IPS-NIHi11 (cell line): ENCODE data around the gene RAB11FIP4.

ENCODE experiments used
- DNase-seq: peaks from one replicate; pipeline ENCODE4 v3.0.0; 2012; ENCODE audit warnings: mixed read lengths, low spot score

Gene RAB11FIP4

DNA sequence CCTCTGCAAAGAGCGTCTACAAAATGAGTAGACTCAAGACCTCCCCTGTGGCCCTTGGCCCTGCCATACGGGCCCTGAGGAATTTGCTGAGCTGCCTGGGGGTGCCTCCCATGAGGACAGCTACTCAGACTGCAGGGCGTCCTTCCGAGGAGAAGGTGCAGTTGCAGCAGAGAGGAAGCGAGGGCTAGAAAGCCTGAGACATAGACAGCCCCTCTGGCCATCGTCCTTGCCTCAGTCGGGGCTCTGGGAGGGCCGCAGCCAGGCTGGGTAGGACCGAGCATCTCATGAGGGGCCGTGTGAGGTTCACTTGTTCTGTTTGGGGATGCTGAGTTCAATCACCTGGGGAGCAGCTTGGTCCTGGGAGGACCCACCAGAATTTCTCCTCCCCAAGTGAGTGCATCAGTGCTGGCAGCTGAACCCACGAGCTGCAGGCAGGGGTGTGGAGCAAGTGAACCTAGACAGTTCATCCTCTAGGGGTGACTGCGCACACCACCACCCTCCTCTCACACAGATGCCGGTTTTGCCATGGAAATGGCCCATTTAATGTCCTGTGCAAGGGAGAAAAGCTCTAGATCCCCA, 20.3 kb downstream of the RAB11FIP4 start:
- DNase-seq: no peak

DNA sequence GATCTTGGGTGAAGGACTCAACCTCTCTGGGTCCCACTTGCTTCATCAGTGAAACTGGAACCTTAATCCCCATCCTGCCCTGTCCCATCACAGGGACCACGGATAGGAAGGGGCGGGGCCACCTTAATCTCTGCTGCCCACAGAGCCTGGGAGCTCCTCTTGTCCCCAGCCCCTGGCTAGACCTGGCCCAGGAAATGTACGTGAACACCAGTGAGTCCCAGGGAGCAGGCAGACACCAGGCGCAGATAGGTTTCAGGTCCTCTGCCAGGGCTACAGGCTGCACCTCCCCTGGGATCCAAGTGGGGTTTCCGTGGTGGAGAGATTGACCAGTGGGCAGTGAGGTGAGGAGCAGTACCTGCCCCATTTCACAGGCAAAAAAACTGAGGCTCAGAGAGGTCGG, 21.0 kb downstream of the RAB11FIP4 start:
- DNase-seq: no peak

DNA sequence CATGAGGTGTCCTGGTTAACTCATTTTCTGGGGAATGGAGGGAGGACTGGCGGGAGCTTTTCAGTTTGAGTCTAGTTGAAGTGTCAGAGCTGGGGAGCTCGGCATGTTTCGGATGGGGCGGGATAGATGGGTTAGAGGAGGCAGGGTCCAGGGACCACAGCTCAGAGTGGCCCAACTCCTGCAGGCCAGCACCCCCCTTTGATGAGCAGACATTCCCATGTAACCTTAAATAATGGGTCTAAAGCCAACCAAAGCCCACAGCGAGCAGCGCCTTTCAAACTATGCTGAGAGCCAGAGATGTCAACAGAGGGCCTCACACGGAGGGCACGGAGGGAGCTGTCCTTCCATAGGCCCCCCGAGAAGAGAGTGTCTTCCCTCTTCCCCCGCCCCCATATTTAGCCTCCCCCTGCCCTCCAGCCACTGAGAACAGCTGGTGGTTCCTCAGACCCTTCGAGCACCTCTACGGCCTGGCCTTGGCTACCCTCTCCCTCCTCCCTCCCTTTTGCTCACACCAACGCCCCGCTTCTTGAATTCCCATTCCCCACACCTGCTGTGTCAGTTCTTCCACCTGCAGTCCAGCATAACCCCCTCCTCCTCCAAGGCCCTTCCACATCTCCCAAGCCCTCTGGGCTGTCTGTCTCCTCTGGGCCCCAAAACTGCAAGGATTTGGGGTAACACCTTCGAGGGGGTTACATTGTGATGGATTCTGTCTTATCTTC, 21.8 kb downstream of the RAB11FIP4 start:
- DNase-seq: no peak

DNA sequence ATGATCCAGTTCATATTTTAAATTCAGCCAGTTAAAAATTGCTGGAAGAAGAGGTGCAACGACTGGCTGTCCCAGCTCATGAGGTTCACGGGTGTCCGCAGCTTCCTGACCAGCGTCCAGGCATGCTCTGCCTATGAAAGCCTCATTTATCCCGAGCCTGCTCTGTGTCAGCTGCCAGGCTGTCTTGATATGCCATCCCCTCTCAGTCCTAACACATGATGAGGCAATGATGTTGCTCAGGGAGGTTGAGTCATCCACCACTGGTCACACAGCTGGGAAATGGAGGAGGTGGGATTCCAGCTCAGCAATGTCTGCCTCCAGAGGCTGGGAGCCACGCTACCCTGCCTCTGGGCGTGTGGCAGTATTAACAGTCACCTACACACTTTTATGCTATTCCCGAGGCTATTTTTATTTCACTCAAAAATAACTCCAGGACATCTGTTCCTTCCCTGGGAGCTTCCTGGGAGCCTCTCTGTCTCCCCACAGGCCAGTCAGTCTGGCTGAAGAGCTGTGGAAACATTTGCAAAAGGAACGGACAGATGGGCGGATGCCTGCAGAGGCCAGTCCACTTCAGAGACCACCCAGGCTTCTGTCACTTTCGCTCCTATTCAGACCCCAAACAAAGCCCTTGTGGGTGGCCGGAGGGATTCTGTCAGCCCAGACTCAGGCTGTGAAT, 22.5 kb downstream of the RAB11FIP4 start:
- no peak for DNase-seq

DNA sequence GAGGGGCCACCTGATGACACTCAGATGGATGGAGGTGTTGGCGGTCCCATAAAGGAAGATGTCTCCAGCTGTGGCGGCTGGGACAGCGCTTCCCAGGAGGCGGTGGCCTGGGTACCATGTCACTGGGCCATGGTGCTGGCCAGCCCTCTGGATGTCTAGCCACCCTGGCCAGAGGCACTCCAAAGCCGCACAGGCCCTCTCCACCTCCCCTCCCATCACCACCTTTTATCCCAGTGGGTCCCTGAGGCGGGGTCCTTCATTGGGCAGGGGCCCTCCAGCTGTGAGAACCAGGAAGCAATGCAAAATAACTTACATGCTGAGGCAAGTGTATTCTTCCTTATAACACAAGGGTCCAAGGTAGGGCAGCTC, 23.1 kb downstream of the RAB11FIP4 start:
- no peak for DNase-seq

DNA sequence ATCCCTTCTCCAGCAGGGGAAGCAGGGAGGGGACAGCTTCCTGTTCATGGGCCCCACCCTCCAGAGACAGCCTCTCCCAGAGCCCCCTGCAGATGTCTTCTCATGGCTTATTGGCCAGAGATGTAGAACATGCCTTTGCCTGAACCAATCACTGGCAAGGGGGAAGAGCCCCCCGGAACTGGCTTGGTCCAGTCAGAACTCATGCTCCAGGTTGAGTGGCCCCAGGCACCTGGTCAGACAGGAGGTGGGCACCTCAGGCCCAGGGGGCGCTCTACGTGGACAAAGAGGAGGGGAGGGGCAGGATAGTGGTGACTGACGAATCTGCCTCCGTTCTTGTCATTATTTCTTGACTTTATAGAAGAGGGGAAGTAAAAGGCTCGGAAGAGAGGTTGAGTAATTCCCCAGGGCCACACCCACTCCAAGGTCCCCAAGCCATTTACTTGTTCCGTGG, 23.6 kb downstream of the RAB11FIP4 start:
- DNase-seq: no peak

DNA sequence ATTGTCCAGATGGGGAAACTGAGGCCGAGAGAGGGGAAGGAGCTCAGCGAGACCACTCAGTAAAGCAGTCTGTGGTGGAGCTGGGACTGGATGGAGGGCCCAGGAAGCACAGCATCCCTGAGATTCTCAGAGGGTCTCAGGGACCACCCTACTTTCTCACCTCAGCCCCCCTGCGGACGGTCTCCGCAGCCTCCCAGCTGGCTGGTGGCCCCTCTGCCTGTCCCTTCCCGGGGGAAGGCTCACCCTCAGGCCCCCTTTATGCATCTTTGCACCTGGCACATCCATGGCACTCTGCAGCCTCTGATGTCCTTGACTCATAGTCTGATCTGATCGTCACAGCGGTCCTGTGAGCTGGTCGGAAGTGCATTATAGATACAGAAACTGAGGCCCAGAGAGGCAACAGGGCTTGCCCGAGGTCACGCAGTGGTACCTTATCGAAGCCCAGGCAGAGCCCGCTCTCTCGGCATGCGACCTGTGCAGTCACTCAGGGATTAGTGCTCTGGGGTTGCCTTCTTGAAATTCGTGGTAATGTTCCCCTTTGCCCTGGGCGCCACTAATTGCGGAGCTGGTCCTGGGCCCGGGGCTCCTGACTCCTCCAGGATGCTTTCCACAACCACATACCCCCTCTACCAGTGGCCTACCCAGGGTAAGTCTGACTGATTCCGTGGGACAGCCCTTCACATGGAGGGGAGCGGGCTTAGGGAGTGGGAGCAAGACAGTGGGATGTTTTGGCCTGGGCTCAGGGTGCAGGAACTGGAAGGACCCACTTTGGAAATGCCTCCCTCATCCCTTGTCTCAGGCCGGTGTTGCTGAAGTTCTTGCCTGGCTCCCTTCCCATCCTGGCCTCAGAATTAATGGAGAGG, 24.4 kb downstream of the RAB11FIP4 start:
- DNase-seq: no peak

DNA sequence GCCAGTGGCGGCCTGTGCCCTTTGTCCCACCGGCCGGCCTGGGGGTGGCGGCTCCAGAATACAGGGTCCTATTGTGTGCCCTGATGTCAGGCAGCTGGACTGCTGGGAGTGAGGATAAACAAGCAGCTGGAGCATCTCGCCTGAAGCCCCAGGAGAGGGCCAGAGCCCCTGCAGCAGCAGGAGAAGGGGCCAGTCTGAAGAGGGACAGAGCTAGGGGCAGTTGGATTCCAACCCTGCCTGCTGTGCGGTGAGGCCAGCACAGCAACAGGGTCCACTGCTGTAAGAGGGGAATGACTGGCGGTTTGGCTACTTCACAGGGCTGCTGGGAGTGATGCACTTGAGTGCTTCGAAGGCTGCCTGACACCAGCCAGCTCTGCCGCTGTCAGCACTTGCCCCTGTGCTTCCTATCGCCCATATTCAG, 25.0 kb downstream of the RAB11FIP4 start:
- no peak for DNase-seq

DNA sequence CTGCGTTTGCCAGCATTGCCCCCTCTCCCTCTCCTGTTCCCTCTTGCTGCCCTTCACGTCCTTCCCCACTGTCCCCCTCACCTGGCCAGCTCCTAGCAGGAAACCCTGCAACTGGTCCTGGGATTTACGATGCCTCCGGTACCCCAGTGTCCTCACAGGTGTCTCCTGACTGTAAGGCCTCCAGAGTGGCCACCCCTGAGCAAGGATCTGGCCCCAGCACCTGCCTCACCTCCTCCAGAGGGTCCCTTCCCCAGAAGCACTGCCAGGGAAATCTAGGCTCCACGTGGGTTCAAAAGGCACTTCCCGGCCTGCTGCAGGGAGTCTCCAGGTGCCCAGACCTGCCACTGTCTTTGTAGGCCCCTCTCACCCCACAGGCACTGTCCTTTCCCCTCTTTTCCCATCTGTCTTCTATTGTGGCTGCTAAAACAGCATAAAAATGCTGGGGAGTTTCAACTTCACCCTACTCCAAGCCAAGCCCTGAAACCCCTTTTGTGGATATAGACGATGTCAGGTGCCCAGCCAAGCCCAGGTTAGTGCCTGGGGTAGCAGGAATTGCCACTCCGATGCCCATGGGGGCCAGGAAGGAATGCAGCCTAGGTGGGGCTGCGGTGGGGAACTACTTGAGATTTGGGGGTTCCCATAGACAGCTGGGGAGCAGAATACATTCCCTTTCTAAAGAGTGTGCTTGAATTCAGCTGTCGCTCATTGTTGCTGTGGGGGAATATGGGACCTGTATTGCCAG, 25.7 kb downstream of the RAB11FIP4 start:
- DNase-seq: no peak

DNA sequence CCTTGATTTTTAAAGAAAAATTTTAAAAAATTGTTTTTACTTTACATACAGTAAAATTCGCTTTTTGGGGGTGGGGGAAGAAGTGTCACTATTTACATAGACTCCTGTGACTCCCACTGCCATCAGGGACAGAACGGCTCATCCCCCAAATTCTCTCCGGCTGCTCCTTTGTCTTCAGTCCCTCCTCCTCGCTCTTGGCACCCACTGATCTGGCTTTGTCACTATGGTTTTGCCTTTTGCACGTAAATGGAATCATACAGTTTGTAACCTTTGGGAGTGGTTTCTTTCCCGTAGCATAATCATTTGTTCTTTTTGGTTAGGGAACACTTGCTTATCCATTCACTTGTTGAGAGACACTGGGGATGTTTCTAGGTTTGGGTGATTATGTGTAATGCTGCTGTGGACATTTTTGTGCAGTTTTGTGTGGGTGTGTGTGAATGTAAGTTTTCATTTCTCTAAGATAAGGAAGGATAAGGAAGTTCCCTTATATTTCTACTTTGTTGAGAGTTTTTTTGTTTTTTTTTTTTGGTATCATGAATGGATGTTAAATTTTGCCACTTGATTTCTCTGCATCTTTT, 27.4 kb downstream of the RAB11FIP4 start:
- no peak for DNase-seq

DNA sequence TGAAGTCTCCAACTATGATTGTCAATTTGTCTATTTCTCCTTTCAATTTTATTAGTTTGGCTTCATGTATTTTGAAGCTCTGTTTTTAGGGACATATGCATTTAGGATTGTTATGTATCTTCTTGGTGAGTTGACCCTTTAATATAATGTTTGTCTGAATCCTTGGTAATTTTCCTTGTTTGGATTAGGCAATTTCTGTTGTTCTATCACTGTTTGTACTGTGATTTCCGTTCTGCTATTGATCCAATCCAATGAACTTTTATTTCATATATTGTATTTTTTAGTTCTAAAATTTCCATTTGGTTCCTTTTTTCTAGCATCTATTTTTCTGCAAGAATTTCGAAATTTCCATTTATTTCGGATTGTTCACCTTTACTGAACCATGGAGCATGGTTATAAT, 31.0 kb downstream of the RAB11FIP4 start:
- no peak for DNase-seq

DNA sequence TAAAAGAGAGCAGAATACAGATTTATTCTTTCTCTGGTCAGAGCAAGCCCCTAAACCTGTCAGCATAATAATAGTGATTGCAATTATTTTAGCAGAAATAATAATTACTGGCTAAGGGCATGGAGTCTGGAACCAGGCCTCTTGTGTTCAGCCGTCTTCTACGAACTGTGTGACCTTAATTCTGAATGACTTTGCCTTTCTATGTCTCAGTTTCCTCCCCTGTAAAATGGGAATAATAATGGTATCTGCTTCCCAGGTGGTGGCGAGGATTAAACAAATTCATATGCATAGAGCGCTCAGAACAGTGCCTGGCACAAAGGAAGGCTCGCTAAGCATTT, 33.4 kb downstream of the RAB11FIP4 start:
- DNase-seq: no peak

DNA sequence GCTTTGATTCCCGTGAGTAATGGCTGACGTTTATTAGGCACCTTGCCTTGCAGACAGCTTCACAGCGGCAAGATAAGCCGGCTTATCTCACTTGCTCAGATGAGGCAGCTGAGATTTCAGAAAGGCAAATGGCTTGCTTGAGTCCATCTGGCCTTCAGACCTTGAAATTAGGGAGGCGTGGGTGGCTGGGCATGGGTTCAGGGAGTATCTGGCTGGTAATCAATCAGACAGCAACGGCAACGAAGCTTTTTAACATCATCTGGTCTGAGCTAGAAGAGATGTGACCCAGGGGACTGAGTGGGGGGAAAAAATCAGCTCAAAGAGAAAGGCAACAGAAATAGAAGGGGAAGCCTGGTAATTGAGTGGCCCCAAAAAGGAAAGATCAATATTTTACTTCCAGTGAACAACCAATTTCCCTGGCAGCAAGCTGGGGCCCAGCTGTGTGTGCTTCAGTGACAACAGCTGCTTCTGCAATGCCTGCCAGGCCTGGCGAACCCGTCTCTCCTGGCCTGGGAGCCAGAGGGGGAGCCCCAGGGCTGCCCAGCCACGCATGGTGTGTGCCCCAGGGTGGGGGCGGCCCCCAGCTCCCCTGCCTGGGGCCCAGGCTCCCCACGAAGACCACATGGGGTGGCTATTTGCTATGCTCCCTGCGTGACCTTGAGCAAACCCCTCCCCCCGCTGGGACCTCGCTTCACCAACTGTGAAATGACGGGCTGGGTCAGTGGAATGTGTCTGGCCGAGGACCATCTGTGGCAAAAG, 34.0 kb downstream of the RAB11FIP4 start:
- DNase-seq: no peak

DNA sequence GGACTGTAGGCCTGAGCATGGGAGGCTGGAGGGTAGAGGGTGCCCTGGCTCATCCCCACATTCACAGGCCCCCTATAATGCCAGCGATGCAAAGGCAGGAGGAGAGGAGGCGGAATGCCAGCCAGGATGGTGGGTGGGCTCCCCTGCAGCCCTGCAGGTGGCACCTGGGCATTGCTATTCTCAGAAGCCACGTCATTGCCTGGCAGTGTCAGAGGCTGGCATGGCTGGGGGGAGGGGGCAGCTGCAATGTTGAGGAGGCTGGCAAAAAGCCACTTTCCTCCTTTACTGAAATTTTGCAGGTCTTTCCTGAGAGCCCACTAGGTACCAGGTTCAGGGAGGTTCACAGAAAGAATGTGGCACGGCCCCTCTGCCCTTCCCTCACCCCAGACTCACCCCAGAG, 36.2 kb downstream of the RAB11FIP4 start:
- DNase-seq: no peak

DNA sequence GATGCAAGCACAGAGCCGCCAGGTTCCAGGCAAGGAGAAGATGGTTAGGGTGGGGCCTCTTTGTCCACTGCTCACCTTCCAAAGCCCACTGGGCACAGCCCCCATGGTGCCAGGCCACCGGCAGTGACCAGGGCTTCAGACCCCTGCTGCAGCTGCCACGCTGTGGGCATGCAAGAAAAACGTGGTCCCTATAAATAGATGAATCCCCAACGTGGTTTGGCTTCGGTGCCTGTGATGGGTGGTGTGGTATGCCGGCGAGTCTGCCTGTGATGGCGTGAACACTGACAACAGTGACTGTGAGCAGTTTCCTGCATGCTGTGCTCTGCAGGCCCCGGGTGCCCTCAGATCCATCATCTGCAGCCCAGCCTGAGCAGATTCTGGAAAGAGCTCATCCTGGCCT, 36.6 kb downstream of the RAB11FIP4 start:
- no peak for DNase-seq

DNA sequence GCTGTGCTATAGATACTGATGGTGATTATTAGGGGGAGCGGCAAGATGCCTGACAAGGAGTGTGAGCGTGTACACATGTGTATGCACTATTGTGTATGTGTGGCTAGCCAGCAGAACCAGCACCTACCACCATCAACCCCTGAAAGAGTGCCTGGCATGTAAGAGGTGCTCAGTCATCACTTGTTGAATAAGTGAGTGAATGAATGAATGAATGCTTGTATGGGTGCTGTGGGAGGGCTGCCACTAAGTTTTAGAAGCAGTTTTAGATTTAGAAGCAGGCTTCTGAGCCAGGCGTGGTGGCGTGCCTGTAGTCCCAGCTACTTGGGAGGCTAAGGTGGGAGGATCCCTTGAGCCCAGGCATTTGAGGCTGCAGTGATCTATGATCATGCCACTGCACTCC, 37.0 kb downstream of the RAB11FIP4 start:
- DNase-seq: no peak

DNA sequence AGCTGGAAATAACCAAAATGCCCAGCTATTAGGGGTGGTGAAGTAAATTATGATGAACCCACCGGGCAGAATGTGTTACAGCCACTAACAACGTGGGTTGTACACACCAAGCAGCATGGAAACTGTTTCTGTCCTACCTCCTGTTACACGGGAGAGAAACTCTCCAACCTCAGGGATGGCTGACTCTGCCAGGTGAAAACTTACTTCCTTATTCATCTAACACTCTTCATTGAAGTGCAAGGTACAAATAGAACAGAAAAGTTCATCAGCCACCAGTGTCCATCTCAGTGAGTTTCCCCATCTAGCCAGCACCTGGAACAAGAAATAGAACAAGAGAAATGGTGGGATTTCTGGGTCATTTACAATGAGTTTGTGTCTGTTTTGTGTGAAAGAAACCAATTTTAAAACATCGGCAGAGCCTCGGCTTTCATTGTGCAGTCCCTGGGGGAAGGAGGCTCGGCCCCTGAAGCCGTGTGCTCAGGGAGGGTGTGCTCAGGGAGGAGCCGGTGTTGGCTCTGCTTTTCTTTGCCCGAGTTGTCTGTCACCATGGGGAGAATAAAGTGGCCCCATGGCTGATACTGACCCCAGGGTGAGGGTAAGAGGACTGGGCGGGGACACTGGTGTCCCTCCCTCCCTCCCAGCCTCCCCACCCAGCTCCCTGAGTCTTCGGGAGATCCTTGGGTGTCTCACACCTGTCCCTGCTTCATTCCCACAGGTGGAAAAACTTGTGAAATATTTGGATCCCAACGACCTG, 39.8 kb downstream of the RAB11FIP4 start:
- peak; percentile 8 for DNase-seq

DNA sequence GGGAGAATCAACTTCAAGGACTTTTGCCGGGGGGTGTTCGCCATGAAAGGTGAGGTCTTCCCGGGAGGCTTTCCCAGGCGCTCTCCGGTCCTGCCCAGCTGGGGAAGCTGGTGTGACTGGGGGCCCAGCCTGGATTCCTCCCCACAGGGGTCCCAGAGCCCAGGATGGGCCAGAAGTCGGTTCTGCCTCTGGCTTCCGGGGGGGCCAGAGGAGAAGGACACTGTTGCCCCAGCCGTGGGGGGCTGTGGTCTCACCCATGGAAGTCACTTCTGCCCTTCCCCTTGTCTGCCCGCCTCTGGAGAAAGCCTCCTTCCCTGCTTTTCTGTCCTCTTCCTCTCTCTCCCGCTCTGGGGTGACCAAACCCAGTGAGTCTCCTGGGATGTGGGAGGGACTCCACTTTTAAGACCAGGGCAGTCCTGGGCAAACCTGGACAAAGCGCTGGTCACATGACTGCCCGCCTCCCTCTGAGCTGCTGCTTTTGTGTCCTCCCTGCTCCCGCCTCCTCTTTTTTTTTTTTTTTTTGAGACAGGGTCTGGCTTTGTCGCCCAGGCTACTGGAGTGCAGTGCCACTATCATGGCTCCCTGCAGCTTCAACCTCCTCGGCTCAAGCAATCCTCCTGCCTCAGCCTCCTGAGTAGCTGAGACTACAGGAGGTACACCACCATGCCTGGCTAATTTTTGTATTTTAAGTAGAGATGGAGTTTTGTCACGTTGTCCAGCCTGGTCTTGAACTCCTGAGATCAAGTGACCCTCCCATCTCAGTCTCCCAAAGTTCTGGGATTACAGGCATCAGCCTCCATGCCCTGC, 40.6 kb downstream of the RAB11FIP4 start:
- peak; percentile 68 for DNase-seq

DNA sequence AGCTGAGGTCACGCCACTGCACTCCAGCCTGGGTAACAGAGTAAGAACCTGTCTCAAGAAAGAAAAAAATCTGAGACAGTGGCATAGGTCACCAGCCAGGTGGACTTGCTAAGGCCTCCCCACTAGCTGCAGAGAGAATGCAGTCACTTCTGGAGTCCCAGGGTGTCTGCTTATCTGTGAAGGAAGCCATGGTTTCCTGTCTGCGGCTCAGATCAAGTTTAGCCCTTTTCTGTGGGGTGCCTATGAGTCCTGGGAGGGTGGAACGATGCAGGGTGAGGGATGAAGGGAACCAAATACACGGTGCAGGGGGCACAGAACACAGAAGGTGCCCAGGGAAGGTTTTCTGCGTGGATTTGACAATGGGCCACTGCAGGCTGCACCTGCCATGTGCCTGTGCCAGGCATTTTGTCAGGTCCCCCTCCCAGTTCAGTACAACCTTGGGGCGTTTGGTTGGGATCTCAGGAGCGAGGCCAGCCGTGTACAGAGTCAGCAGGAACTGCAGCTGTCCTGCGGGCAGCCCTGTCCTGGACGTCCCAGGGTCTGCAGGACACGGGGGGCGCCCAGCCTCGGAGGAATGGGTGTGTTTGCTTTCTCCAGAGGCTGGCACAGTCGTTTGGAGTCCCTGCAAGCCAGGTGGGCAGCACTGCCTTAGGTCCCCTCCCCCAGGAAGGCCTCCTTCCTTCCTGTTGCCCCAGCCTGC, 41.8 kb downstream of the RAB11FIP4 start:
- no peak for DNase-seq
